COR-L47 (cell line): ENCODE results near the gene AURKB.
"Not testable (repeated sequence)": the region's sequence is repeated elsewhere in the genome, so short reads cannot be mapped to it uniquely, and the experiment has no call there.

ENCODE experiments used
- DNase-seq: peaks from one replicate; lab custom pipeline; 2025; lab: John Stamatoyannopoulos, UW

AURKB gene

GRCh38 chr17:8209907-8210760, at the start of gene AURKB:
TSS of gene AURKB (minus strand) at chr17:8210575. CDS start at chr17:8210224, 351 bp downstream.
- DNase-seq: peak; percentile 87

- DNase-seq: no peak
These were observed 47.4 kb upstream of the AURKB start for GRCh38 chr17:8257801-8258200.

DNA sequence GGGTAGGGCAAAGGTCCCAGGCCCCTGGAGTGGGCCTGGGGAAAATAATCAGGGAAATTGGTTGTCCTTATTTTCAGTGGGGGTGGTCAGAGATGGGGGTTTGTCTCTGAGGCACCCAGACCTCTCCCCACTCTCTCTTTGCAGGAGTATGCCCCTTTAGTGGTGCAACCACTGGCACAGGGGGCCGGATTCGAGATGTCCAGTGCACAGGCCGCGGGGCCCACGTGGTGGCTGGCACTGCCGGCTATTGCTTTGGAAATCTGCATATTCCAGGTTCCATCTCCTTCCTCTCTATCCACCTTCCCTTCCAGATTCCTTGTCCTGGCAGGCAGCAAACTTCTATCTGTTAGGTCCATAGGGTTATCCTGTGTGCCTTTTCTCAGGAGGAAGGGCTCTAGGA, 46.3 kb upstream of the AURKB start:
- no peak for DNase-seq

- no peak for DNase-seq
These were observed 45.9 kb upstream of the AURKB start for GRCh38 chr17:8256291-8256690.

DNA sequence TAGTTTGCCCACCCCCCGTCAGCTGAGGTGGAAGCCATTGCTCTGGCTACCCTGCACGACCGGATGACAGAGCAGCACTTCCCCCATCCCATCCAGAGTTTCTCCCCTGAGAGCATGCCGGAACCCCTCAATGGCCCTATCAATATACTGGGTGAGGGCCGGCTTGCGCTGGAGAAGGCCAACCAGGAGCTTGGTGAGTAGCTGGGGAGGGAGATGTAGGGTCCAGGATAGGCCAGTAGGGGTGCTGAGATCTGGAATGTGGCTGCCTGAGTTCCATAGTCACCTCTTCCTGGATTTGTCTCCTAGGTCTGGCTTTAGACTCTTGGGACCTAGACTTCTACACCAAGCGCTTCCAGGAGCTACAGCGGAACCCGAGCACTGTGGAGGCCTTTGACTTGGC, 45.1 kb upstream of the AURKB start:
- DNase-seq: no peak

DNA sequence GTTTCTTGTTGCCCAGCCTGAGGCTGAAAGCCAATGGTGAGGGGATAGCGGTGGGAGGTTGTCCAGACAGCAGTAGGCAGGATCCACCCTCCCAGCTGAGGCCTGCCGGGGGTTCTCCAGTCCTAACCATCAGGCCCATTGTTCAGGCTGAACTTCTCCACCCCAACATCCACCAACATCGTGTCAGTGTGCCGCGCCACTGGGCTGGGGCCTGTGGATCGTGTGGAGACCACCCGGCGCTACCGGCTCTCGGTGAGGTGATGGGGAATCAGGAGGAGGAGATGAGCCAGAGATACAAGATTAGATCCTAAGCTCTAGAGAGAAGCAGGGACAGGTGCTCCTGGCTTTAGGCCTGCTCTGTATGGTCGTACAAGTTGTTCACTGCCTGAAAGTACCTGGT, 44.5 kb upstream of the AURKB start:
- DNase-seq: no peak

- DNase-seq: no peak
These were observed 43.4 kb upstream of the AURKB start for GRCh38 chr17:8253801-8254200.

DNA sequence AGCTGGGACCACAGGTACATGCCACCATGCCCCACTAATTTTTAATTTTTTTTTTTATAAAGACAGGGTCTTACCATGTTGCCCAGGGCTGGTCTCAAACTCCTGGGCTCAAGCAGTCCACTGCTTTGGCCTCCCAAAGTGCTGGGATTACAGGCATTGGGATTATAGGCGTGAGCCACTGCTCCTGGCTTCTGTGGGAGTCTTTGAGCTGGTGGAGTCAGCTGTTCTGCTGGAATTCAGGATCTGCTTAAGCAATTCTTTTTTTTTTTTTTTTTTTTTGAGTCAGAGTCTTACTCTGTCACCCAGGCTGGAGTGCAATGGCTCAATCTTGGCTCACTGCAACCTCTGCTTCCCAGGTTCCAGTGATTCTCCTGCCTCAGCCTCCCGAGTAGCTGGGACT, 41.0 kb upstream of the AURKB start:
- DNase-seq: not testable (repeated sequence)

DNA sequence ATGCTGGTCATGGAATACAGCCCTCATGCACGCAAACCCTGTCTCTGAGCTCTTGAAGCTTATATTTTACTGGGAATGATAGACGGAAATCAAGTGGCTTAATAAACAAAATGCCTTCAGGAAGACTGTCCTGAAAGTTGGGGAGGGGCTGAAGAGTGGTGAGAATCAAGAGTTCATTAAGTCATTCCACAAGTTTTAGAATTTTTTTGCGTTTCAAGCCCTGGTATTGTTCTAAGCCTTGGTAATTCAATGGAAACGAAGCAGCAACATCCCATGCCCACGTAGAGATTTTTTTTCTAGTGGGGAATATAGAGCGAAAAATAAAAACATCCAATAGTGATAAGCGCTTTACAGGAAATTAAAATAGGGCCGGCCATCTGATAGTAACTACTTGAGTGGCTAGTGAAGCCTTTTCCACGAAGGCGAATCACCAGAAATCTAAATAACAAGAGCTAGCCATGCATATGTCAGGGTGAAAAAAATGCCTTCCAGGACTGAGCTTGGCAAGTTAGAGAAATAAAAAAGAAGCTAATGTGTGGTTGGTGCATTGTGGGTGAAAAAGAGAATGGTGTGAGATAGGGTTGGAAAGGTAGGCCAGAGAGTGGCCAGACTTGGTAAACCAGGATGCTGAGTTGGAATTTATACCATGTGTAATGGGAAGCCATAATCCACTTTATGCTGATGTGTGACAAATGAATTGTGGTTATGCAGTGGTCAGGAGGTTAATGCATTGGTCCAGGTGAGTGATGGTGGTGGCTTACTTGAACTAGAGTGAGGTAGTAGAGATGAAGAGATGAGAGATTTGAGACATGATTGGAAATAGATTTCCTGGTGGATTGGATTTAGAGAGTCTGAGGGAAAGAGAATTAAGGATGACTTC, 39.5 kb upstream of the AURKB start:
- no peak for DNase-seq

DNA sequence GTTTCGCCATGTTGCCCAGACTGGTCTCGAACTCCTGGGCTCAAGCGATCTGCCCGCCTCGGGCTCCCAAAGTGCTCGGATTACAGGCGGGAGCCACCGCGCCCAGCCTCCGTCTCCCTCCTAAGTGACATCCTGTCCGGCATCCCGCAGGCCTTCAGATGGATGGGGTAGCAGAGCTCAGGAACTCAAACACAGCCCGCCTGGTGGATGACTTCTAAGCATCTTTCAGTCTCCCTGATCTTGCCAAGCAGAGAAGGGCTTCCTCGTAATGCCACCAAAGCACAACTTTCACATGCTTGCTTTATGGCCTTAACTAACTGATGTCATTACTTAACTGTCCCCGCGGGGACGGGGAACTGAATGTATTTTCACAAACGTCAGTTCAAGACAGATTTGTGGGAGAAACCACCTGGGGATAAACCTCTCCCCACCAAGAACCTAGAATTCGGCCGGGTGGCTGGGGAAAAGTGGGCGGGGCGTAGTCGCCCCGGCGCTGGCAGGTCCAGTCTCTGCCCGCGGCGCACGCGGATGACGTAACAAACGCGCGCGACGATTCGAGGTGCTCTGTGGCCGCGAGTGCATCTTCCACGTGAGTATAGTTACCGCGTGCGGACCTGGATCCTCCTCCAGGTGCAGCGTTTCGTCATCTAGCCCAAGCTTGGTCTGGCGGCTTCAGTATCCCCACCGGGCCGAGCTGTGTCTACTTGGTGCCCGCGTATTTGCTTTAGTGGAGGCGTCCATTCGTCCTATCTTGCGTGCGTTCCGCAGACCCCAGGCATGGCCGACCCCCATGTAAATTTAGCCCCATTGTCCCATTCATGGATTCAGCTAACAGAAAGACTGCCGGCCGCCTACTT, 38.6 kb upstream of the AURKB start, which contains the start of gene PFAS:
TSS of gene PFAS (plus strand) at position 539 of the 857 bp plus-strand sequence. CDS start 4,649 bp downstream, outside the sequence.
- peak; percentile 77 for DNase-seq

GRCh38 chr17:8244768-8245167, 34.4 kb upstream of the AURKB start:
- DNase-seq: no peak

- no peak for DNase-seq
These were observed 33.5 kb upstream of the AURKB start for GRCh38 chr17:8243827-8244226.

- DNase-seq: no peak
These were observed 27.5 kb upstream of the AURKB start for GRCh38 chr17:8237886-8238285.

DNA sequence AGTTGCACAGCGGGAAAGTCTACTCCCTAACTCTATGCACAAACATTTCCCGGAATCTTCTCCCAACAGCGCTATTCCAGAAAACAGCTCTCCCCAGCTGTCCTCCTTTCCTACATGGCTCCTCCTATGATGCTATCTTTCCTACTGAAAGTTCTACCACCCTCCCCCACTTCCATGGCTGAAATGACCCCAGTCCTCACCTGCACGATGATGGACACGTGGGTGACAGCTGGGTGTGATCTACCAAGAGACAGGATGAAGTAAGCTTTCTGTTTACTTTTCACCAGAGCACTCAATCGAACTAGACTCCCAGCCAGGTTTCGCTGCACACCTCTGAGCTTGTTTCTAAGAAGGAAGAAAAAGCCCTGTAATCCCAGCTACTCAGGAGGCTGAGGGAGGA, 26.8 kb upstream of the AURKB start:
- no peak for DNase-seq

GRCh38 chr17:8235676-8236075, 25.3 kb upstream of the AURKB start:
- DNase-seq: no peak

- no peak for DNase-seq
These were observed 24.2 kb upstream of the AURKB start for GRCh38 chr17:8234361-8235270.

DNA sequence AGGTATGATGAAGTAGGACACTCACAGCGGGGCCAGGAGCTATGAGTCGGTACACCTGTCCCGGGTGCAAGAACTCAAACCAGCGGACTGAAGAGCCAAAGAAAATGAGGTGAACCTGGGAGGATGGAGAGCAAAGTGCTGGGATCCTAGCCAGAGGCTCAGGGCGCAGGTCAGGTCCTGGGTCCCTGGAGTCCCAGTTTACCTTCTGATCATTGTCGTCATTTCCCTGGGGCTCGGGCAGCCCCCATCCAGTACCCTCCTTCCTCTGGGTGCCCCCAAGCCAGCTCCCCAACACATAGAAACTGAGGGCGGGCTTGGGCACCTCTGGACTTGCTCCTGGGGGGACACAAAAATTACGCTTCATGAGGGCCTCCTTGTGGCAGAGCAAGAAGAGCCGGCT, 21.3 kb upstream of the AURKB start:
- DNase-seq: no peak

GRCh38 chr17:8227238-8227581, 16.8 kb upstream of the AURKB start:
- no peak for DNase-seq

DNA sequence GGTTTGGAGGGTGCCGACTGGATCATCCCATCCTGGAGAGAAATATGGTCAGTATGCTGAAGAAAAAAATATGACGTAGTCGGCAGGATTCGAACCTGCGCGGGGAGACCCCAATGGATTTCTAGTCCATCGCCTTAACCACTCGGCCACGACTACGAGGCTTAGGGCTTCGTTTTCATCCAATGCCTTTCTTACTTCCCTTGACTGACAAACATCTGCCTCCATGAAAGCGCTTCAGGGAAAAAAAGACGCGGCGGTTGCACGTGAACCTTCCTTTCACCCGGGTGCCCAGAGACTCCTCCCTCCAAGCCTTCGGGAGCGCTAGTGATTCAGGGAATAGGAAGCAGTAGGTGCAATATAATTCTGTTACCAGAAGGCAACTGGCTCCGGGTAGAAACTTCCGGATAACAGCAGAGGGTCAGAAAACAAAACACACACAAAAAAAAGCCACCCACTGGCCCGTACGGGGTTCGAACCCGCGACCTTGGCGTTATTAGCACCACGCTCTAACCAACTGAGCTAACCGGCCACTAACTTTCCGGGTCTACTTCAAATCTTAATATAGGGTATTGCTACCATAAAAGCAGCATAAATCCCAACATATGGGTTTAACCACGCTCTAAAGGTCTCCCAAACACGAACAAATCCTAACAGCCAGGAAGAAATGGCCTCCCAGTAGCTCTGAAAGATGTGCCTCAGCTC, 16.3 kb upstream of the AURKB start:
- no peak for DNase-seq

- no peak for DNase-seq
These were observed 15.6 kb upstream of the AURKB start for GRCh38 chr17:8225813-8226535.
